A549 (cell line): ENCODE results near the gene CCDC70.

Experiments
- CHD2 ChIP-seq: fragments of 150-350 bp; IDR thresholded peaks from 2 replicates; pipeline ENCODE4 v1.6.1; 2014; ENCODE audit warnings: low read length; ENCODE audit not compliant: partially characterized antibody
- CTCF ChIP-seq: fragments of >200 bp; sonication (Bioruptor Twin); formaldehyde crosslinking; IDR thresholded peaks from 3 replicates; pipeline ENCODE4 v1.5.1; 2016
- EP300 ChIP-seq, 2 experiments: fragments of >200 bp; sonication (Bioruptor Twin); formaldehyde crosslinking; IDR thresholded peaks; 2 replicates in 1 of 2; 3 replicates in 1 of 2; pipeline ENCODE4 v1.6.1; 2016 to 2017
- HOXB13 ChIP-seq: fragments of 250-450 bp; sonication (Bioruptor Pico); IDR thresholded peaks from 2 replicates; pipeline ENCODE4 v1.5.0; 2020; ENCODE audit warnings: low read depth, mild to moderate bottlenecking, moderate library complexity
- JUN ChIP-seq, 2 experiments: fragments of >200 bp; sonication (Bioruptor Twin); formaldehyde crosslinking; IDR thresholded peaks; 2 replicates in 1 of 2; 3 replicates in 1 of 2; pipeline ENCODE4 v1.6.1; 2016 to 2017
- KDM5A ChIP-seq: fragments of 200-600 bp; sonication (generic); IDR thresholded peaks from 2 replicates; pipeline ENCODE4 v1.6.1; 2016; ENCODE audit warnings: antibody characterized with exemption, mild to moderate bottlenecking
- MAZ ChIP-seq: fragments of 150-350 bp; IDR thresholded peaks from 2 replicates; pipeline ENCODE4 v1.6.1; 2014; ENCODE audit warnings: antibody characterized with exemption, low read depth, low read length, borderline replicate concordance
- POLR2A ChIP-seq: IDR thresholded peaks from 2 replicates; pipeline ENCODE4 v1.6.1; 2012; ENCODE audit warnings: mild to moderate bottlenecking, low read length
- TF ChIP-seq, protein P1 (sequence below): fragments of 450-650 bp; IDR thresholded peaks from 2 replicates; pipeline ENCODE4 v1.6.1; 2014; ENCODE audit warnings: antibody characterized with exemption

GRCh38 chr13:51843529-51843928, 18.2 kb upstream of the CCDC70 start:
- no peak for TF ChIP-seq CTCF
- no peak for TF ChIP-seq EP300 (IDR thresholded peaks at IDR 0.05)
- no peak for TF ChIP-seq JUN (IDR thresholded peaks at IDR 0.05)
- TF ChIP-seq, protein P1, sequence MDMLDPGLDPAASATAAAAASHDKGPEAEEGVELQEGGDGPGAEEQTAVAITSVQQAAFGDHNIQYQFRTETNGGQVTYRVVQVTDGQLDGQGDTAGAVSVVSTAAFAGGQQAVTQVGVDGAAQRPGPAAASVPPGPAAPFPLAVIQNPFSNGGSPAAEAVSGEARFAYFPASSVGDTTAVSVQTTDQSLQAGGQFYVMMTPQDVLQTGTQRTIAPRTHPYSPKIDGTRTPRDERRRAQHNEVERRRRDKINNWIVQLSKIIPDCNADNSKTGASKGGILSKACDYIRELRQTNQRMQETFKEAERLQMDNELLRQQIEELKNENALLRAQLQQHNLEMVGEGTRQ = no peak
- no peak for TF ChIP-seq MAZ
- TF ChIP-seq CHD2 = no peak
- no peak for TF ChIP-seq HOXB13 (CRISPR knock-in tag)
- no peak for TF ChIP-seq POLR2A
- TF ChIP-seq KDM5A = no peak
